Gastrocnemius medialis (tissue), 4 donors: Measurements from ENCODE around the gene PAK6. TPM values are rescaled to one million over a fixed set of nuclear protein-coding genes. Genes with fewer than 3 reads are reported as not detected.

Source experiments
- ATAC-seq, 2 donors: fragments of 150-250 bp; one replicate each; pipeline ENCODE4 v1.9.1; 2016
- DNase-seq, 2 donors: peaks; one replicate each; pipeline ENCODE4 v3.0.0-alpha.2; 2019
- H3K27ac ChIP-seq, 4 donors: fragments of 200-600 bp; sonication (generic); 1 replicate in 1 of 4; 2 replicates in 3 of 4; pipeline ENCODE4 v1.5.1; 2016 to 2018; ENCODE audit warnings: mild to moderate bottlenecking in 2 of 4, moderate library complexity in 1 of 4
- H3K27me3 ChIP-seq, 3 donors: fragments of 200-600 bp; sonication (generic) in 2 of 3; 1 replicate in 1 of 3; 2 replicates in 2 of 3; pipeline versions ENCODE4 v1.5.1 to v1.6.0; 2016 to 2019; ENCODE audit warnings: mild to moderate bottlenecking in 1 of 3, moderate library complexity in 1 of 3
- H3K36me3 ChIP-seq, 2 donors: fragments of 200-600 bp; sonication (generic) in 1 of 2; one replicate each; pipeline ENCODE4 v1.5.1; 2017 to 2018
- H3K4me1 ChIP-seq, 2 donors: fragments of 200-600 bp; sonication (generic) in 1 of 2; one replicate each; pipeline ENCODE4 v1.5.1; 2016 to 2017; ENCODE audit warnings: mild to moderate bottlenecking in 2 of 2
- H3K4me3 ChIP-seq, 4 donors: fragments of 200-600 bp; sonication (generic) in 3 of 4; 1 replicate in 1 of 4; 2 replicates in 3 of 4; pipeline ENCODE4 v1.5.1; 2016 to 2019; ENCODE audit warnings: mild to moderate bottlenecking in 2 of 4
- H3K9me3 ChIP-seq, 3 donors: fragments of 200-600 bp; sonication (generic) in 2 of 3; 1 replicate in 1 of 3; 2 replicates in 2 of 3; pipeline ENCODE4 v1.5.1; 2016 to 2019
- POLR2A ChIP-seq, 2 donors: fragments of 450-650 bp; IDR thresholded peaks; one replicate each; pipeline ENCODE4 v1.6.1; 2017; ENCODE audit warnings: antibody characterized with exemption in 2 of 2, mild to moderate bottlenecking in 2 of 2, moderate library complexity in 2 of 2
- in situ Hi-C, 4 donors: fragments of 200-750 bp; cut with MboI; loops; one replicate each; pipeline versions ENCODE4 v1.15.0 to v1.8.0; 2017; ENCODE audit warnings: low sequenced_read_pairs in 4 of 4
- intact Hi-C: fragments of 100-400 bp; cut with DNase I; formaldehyde crosslinking; loops from one replicate; pipeline ENCODE4 v1.15.1; 2023; ENCODE audit warnings: low total_unique reads
- total RNA-seq, 4 donors: library from RNA; depleted of rRNA; stranded (reverse); fragments of >200 nt; gene quantifications; one replicate each; pipeline versions ENCODE4 v1.1.0 to v1.2.3, GENCODE V29; 2016
- TF ChIP-seq, protein P1 (sequence below), 5 experiments: fragments of 450-650 bp in 3 of 5; fragments of 200-600 bp in 2 of 5; sonication (generic) in 2 of 5; IDR thresholded peaks in 4 of 5; conservative IDR thresholded peaks in 1 of 5; 1 replicate in 4 of 5; 2 replicates in 1 of 5; pipeline ENCODE4 v1.5.1; 2016 to 2019; ENCODE audit warnings: antibody characterized with exemption in 5 of 5, mild to moderate bottlenecking in 3 of 5, moderate library complexity in 3 of 5

Gene PAK6
- total RNA-seq, 4 donors from 2014 or later = 1.4 to 2.2 (median 1.5) TPM; not detected in 1

DNA sequence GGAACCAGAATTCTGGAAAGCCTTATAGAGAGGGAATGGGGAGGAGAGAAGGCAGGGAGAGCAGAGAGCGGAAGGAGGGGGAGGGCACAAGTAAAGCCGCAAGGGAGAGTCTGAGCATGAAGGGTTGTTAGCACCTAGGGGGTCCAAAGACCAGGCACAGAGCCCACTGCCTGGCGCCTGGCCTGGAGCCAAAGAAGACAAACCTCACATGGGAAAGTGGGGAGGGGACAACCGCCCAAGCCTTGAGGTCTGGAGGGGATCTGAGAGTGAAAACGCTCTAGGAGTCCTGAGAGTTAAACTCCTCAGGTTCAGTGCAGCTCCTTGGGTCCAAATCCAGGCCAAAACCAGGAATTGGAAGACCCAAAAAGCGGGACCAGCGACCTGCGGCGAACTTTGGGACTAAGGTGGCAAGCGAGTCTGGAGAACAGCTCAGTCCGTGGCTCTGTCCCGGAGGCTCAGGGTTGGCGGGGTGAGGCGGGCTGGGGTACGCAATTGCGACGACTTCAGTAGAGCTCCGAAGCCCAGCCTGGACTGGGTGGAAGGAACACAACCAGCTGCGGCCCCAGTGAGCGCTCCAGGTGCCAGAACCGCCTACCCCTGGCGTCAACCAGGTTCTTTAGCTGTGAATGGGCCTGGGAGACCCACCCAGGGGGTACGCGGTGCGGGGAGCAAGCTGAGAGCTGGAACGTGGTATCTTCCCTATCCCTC lies 83.8 kb downstream of the PAK6 start:
- Histone ChIP-seq H3K27me3 (no peaks in the 10 kb centered on the region), H3K36me3 (peaks cover 0 to 8% of the 10 kb centered on the region in 2 donors), H3K4me1 (peaks cover 25 to 26% of the 10 kb centered on the region in 2 donors), H3K27ac (peak overlapping the region; percentile 70 to 88 (median 82)), H3K9me3 (no peaks in the 10 kb centered on the region), H3K4me3 (peak overlapping the region; percentile 37 to 63 (median 51))
- intact Hi-C loops = loop anchor here (1.0 to 5.0 kb wide), 4 partner anchors 17 to 100 kb away; partner anchors contain the start of gene IVD
- DNase-seq = no peak
- in situ Hi-C loops = no loop called here
- no peak for TF ChIP-seq POLR2A (IDR thresholded peaks at IDR 0.05)
- TF ChIP-seq, protein P1, sequence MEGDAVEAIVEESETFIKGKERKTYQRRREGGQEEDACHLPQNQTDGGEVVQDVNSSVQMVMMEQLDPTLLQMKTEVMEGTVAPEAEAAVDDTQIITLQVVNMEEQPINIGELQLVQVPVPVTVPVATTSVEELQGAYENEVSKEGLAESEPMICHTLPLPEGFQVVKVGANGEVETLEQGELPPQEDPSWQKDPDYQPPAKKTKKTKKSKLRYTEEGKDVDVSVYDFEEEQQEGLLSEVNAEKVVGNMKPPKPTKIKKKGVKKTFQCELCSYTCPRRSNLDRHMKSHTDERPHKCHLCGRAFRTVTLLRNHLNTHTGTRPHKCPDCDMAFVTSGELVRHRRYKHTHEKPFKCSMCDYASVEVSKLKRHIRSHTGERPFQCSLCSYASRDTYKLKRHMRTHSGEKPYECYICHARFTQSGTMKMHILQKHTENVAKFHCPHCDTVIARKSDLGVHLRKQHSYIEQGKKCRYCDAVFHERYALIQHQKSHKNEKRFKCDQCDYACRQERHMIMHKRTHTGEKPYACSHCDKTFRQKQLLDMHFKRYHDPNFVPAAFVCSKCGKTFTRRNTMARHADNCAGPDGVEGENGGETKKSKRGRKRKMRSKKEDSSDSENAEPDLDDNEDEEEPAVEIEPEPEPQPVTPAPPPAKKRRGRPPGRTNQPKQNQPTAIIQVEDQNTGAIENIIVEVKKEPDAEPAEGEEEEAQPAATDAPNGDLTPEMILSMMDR (IDR thresholded peaks at IDR 0.05 in 4 of 5, conservative IDR thresholded peaks at IDR 0.05 in 1 of 5) = no peak
- ATAC-seq = no peak

DNA sequence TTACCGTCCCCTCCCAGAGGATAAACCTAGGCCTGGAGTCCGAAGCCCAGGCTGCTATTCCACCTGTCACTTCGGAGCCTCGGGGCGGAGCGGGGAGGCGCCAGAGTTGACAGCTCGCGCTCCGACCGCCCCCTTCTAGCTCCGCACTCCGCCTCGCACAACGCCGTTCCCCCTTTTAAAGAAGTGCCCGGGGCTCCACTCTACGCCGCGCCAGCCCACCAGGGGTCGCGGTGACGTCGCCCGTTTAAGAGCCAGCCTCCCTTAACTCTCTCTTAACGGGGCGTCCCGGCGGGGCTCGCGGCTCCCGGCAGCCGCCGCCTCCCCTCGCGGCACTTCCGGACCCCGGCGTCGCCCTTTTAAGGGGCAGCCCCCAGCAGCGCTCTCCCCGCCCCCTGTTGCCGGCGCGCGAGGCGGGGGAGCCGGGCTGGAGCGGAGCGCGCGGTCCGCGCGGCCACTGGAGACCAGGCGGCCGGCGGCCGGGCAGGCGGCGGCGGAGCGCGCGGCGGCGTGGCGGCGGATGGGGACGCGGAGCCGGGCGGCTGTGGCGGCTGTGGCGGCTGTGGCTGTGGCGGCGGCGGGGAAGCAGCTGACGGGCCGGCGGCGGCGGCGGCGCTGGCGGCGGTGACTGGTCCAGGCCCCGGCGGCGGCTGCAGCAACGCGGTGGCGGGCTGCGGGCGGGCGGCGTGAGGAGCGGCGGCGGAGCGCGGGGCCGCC lies 84.5 kb downstream of the PAK6 start, which contains the start of gene INAFM2:
Gene INAFM2, plus strand, starts transcription at position 454 of the 714 bp plus-strand sequence. CDS start 364 bp downstream, outside the sequence.
- TF ChIP-seq, protein P1 (IDR thresholded peaks at IDR 0.05 in 4 of 5, conservative IDR thresholded peaks at IDR 0.05 in 1 of 5) = peak; percentile 53 to 88 (median 76)
- peak; percentile 75 to 78 for TF ChIP-seq POLR2A (IDR thresholded peaks at IDR 0.05)
- Histone ChIP-seq H3K4me1 (peaks cover 25 to 26% of the 10 kb centered on the region in 2 donors), H3K36me3 (peaks cover 0 to 8% of the 10 kb centered on the region in 2 donors), H3K9me3 (no peaks in the 10 kb centered on the region), H3K27me3 (no peaks in the 10 kb centered on the region), H3K27ac (peak within 1 kb of the TSS; percentile 70 to 88 (median 86)), H3K4me3 (peak within 1 kb of the TSS; percentile 63 to 84 (median 79))
- DNase-seq = peak; percentile 79 to 89
- in situ Hi-C loops (no loop called here), intact Hi-C loops (loop anchor here (1.0 to 5.0 kb wide), 4 partner anchors 16 to 99 kb away; partner anchors contain the start of gene IVD)
- peak; percentile 81 to 85 for ATAC-seq

- no peaks in the 10 kb centered on the region for H3K9me3 ChIP-seq
- no peak for TF ChIP-seq POLR2A (IDR thresholded peaks at IDR 0.05)
- TF ChIP-seq, protein P1 (IDR thresholded peaks at IDR 0.05 in 4 of 5, conservative IDR thresholded peaks at IDR 0.05 in 1 of 5) = no peak
- peak overlapping the region; percentile 70 to 88 (median 83) for H3K27ac ChIP-seq
- no peaks in the 10 kb centered on the region for H3K27me3 ChIP-seq
- DNase-seq (no peak), ATAC-seq (peak; percentile 15 to 21)
- intact Hi-C loops (loop anchor here (1.0 to 5.0 kb wide), 4 partner anchors 15 to 98 kb away; partner anchors contain the start of gene IVD), in situ Hi-C loops (no loop called here)
- H3K36me3 ChIP-seq = peaks cover 0 to 8% of the 10 kb centered on the region in 2 donors
- H3K4me1 ChIP-seq = peaks cover 25 to 26% of the 10 kb centered on the region in 2 donors
- peak overlapping the region; percentile 63 to 84 (median 79) for H3K4me3 ChIP-seq
Measured at GRCh38 chr15:40323953-40324937, 85.4 kb downstream of the PAK6 start.

DNA sequence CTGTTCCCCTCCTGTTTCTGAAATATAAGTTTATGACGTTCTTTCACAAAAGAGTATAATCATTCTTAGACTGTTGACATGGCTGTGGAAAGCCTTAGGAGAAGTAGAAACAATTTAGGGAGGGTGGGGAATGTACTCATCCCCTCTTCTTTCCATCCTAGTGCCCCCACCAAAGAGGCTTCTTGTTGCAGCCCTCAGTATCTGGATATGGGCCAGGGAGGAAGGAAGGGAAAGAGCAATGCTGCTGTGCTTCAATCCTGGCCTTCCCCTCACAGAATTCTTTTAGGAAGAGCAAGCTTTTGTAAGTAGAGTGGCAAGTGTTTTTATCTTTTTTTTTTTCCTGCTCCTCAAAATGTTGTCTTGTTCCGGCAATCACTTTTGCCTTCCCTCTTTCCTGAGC lies 86.3 kb downstream of the PAK6 start:
- H3K27ac ChIP-seq = peak overlapping the region; percentile 21 to 87 (median 74)
- H3K36me3 ChIP-seq = peaks cover 0 to 8% of the 10 kb centered on the region in 2 donors
- in situ Hi-C loops = no loop called here
- H3K4me3 ChIP-seq = peak overlapping the region; percentile 63 to 84 (median 79)
- H3K4me1 ChIP-seq = peaks cover 25 to 28% of the 10 kb centered on the region in 2 donors
- H3K27me3 ChIP-seq = no peaks in the 10 kb centered on the region
- ATAC-seq (no peak), DNase-seq (no peak)
- TF ChIP-seq, protein P1 (IDR thresholded peaks at IDR 0.05 in 4 of 5, conservative IDR thresholded peaks at IDR 0.05 in 1 of 5) = no peak
- TF ChIP-seq POLR2A (IDR thresholded peaks at IDR 0.05) = no peak
- intact Hi-C loops = no loop called here
- no peaks in the 10 kb centered on the region for H3K9me3 ChIP-seq
